HG03066 (cell line): Measurements from ENCODE around the gene RANBP17.

Experiments used
- ATAC-seq: cut with Tn5 transposase; IDR thresholded peaks from one replicate; pipeline ENCODE4 v1.9.1; 2021; ENCODE audit warnings: low read depth; ENCODE audit not compliant: unreplicated experiment

Gene RANBP17

GRCh38 chr5:171311322-171312077 is 449.7 kb downstream of the RANBP17 start:
- no peak for ATAC-seq

DNA sequence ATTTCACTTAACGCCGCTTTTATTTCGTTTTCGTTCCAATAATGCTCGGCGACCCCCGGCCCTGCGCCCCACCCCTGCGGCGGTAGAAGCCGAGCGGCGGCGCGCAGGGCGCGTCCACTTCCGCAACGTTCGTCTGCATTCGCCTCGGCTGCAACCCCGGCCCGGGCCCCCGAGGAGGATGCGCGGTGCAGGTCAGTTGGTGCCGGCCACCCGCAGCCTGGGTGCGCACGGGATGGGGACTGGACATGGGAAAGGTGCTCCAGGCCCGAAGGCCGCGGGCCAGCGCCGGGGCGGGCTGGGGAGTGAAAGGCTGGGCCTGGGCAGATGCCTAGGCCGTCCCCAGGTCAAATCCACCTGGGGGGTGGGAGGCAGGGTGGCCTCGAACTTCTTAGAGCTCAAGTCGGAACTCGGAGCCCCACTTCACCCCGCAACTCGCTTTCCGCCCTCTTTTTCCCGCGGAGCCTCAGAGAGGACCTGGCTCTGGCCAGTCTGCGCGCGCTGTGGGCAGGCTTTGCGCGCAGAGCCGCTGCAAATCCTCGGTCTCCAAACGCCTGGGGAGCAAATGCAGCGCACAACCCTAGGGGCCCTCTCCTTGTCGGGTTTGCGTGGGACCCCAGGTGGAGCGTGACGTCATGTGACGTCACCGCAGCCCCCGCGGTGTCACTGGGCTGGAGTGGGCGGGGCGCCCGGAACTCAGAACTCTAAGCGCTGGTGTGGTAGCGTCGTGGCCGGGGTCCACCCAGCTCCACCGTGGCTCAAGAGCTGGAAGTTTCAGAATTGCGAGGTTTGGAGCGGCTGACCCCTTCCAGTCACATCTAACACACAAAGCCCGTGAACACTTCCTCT is 450.5 kb downstream of the RANBP17 start:
- no peak for ATAC-seq

- ATAC-seq, result no peak
Measured at GRCh38 chr5:171313481-171314206, 451.8 kb downstream of the RANBP17 start.

GRCh38 chr5:171314728-171315385 is 453.0 kb downstream of the RANBP17 start:
- ATAC-seq, result no peak

- no peak for ATAC-seq
Measured at GRCh38 chr5:171315386-171315891, 453.6 kb downstream of the RANBP17 start.

DNA sequence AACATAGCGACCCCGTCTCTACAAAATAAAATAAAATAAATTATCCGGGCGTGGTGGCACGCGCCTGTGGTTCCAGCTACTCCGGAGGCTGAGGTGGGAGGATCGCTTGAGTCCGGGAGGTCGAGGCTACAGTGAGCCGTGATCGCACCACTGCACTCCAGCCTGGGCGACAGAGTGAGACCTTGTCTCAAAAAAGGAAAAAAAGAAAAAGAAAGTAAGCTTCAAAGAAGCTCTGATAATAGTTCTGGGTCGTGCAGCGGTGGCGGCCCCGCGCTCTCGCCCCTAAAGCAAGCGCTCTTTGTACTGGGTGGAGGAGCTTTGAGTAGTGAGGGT is 454.1 kb downstream of the RANBP17 start:
- ATAC-seq, result no peak

DNA sequence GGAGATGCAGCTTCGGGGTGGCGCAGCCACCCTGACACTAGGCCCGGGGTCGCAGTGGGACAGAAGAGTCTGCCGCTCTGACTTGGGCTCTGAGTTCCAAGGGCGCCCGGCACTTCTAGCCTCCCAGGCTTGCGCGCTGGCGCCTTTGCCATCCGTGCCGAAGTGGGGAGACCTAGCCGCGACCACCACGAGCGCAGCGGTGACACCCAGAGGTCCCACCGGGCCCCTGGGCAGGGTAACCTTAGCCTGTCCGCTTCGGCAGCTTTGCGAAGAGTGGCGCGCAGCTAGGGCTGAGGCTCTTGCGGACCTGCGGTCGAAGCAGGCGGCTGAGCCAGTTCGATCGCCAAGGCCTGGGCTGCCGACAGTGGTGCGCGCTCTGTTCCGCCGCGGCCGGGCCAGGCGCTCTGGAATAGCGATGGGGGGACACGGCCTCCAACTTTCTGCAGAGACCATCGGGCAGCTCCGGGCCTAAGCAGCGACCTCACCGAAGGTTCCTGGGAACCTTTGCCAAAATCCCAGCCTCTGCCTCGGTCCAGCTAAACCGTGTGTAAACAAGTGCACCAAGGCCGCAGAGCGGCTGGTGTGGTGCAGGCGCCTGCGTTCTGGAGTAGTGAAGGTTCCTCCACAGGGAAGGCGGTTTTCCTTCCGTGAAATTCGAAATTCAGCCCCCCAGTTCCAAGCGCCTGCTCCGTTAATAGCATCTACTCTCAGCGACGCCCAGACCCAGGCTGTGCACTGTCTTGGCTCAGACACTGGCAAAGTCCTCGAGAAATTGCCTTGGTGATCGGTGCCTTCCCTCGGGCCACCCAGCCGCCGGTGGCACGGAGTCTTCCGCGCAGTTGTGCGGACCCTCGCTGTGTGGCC is 454.7 kb downstream of the RANBP17 start:
- ATAC-seq, result no peak

- ATAC-seq, result no peak
Measured at GRCh38 chr5:171317230-171317629, 455.4 kb downstream of the RANBP17 start.

DNA sequence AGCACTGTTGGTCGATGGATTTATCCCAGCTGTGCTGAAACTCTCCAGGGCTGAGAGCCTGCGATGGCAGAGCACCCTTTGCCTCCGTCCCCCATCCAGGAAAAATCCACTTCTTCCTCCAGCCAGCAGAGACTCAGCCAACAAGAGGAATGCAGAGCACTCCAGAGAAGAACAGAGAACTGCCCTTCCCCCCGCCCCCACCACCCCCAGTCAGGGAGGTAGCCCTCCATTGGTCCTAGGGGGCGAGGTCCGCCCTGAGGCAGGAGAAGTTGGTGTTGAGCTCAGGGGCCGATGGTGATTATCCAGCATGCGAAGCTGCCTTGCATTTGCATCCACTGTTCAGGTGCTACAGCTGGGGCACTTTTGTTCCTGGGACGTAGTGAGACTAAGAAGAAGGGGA is 456.2 kb downstream of the RANBP17 start:
- ATAC-seq, result no peak

- ATAC-seq, result no peak
Measured at GRCh38 chr5:171321447-171321846, 459.6 kb downstream of the RANBP17 start.

DNA sequence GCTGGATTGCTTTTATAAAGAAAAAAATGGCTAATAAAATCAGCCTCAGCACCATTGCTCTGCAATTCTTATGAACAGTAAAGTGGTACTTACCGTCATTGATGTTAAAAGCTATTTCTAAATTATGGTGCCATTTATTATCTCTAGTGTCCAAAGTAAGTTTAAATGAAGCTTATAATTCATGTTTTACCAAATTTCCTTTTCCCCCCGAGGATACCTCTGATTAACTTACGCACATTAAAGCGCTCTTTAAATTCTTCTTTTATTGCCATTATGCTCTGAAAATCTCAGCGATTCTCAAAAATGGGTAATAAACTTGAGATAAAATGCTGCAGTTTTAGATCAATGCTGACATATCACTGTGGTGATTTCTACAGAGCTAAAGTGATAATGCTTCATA is 460.7 kb downstream of the RANBP17 start:
- ATAC-seq, result no peak

- ATAC-seq, result no peak
Measured at GRCh38 chr5:171323007-171323406, 461.2 kb downstream of the RANBP17 start.

- no peak for ATAC-seq
Measured at GRCh38 chr5:171323806-171324632, 462.2 kb downstream of the RANBP17 start.

DNA sequence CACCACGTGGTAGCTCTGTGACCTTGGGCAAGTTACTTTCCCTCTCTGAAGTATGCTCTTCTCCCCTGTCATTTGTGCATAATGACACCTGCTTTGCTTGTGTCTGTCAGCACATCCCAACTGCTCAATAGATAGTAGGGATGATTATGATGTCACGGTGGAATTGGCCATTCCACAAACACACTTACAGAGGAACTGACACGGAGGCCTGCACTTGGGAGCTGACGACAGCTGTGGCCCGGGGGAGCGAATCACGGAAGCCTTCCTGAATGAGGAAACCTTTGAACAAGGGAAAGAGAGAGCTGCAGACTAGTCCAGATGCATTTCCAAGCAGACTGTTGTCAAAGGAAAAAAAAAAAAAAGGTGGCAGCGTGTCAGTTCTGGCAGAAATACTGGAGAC is 468.2 kb downstream of the RANBP17 start:
- ATAC-seq, result no peak

GRCh38 chr5:171335616-171336015 is 473.8 kb downstream of the RANBP17 start:
- ATAC-seq, result no peak

- no peak for ATAC-seq
Measured at GRCh38 chr5:171336521-171337209, 474.8 kb downstream of the RANBP17 start.

GRCh38 chr5:171337210-171337569 is 475.4 kb downstream of the RANBP17 start:
- ATAC-seq, result no peak

- ATAC-seq, result no peak
Measured at GRCh38 chr5:171340042-171340441, 478.2 kb downstream of the RANBP17 start.
